ENCODE measurements around the gene RPL26. TPM values are rescaled to one million over a fixed set of nuclear protein-coding genes. Genes with fewer than 3 reads are reported as not detected.
"Not testable (repeated sequence)": the region's sequence is repeated elsewhere in the genome, so short reads cannot be mapped to it uniquely, and the experiment has no call there.

Gene RPL26
- total and polyA plus RNA-seq, 2 donors (not counting 1 experiment from before 2014, with no cell fraction given), result 2,663 to 4,116 TPM

DNA sequence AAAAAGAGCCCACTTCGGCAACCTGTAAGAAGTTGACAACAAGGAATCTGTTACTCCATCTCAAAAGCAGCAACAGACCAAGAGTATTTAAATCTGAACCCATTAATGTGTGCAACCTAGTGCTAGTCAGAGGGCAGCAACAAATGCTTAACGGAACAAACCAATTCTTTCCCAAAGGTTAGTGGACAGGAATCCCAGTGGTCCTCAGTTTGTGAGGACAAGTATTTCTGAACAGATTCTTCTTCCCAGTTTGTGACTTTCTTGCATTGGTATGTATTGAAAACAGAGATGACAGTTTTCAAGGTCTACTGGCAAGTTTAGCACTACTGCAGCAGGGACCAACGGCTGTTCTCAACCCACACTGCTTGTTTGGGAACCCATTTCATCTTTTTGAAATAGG, 2.9 kb downstream of the RPL26 start:
- peaks cover 39% of the 10 kb centered on the region for H3K79me2 ChIP-seq (ENCODE audit: control insufficient read depth, insufficient read depth, low read length)
- no peak overlapping the region for H3K27ac ChIP-seq (ENCODE audit: insufficient read depth, low read length)
- TF ChIP-seq, protein P1, sequence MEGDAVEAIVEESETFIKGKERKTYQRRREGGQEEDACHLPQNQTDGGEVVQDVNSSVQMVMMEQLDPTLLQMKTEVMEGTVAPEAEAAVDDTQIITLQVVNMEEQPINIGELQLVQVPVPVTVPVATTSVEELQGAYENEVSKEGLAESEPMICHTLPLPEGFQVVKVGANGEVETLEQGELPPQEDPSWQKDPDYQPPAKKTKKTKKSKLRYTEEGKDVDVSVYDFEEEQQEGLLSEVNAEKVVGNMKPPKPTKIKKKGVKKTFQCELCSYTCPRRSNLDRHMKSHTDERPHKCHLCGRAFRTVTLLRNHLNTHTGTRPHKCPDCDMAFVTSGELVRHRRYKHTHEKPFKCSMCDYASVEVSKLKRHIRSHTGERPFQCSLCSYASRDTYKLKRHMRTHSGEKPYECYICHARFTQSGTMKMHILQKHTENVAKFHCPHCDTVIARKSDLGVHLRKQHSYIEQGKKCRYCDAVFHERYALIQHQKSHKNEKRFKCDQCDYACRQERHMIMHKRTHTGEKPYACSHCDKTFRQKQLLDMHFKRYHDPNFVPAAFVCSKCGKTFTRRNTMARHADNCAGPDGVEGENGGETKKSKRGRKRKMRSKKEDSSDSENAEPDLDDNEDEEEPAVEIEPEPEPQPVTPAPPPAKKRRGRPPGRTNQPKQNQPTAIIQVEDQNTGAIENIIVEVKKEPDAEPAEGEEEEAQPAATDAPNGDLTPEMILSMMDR (conservative IDR thresholded peaks at IDR 0.05 in 1 of 2, IDR thresholded peaks at IDR 0.05 in 1 of 2; ENCODE audit: low read depth in 1 of 2, low read length in 2 of 2), result no peak
- TF ChIP-seq EZH2 (IDR thresholded peaks at IDR 0.05; ENCODE audit: low read length, missing control alignments), result no peak
- H3K27me3 ChIP-seq (ENCODE audit: control insufficient read depth, insufficient read depth, low read length), result no peaks in the 10 kb centered on the region
- no peaks in the 10 kb centered on the region for H4K20me1 ChIP-seq (ENCODE audit: control insufficient read depth, extremely low read depth, insufficient read depth, low read length)
- H3K9me3 ChIP-seq (ENCODE audit: control insufficient read depth, insufficient read depth, low read depth, low read length), result no peaks in the 10 kb centered on the region
- peak overlapping the region in 2 of 4 experiments; percentile 90 to 99 for H3K4me3 ChIP-seq (replicated peaks in 1 of 4; ENCODE audit: control extremely low read depth in 1 of 4, insufficient read depth in 1 of 4, low read depth in 3 of 4, low read length in 4 of 4)
- H3K9ac ChIP-seq (ENCODE audit: insufficient read depth, low read length), result no peak overlapping the region
- H3K4me2 ChIP-seq (ENCODE audit: extremely low read depth, insufficient read depth, low read length), result no peak overlapping the region
- H2AFZ ChIP-seq (ENCODE audit: low read length), result no peak overlapping the region
- H3K4me1 ChIP-seq (ENCODE audit: control insufficient read depth, extremely low read depth, insufficient read depth, low read length), result peaks cover 9% of the 10 kb centered on the region
- H3K36me3 ChIP-seq (ENCODE audit: control insufficient read depth, insufficient read depth, low read length), result peaks cover 9% of the 10 kb centered on the region
- DNase-seq (ENCODE audit: low read depth in 2 of 2), result no peak

DNA sequence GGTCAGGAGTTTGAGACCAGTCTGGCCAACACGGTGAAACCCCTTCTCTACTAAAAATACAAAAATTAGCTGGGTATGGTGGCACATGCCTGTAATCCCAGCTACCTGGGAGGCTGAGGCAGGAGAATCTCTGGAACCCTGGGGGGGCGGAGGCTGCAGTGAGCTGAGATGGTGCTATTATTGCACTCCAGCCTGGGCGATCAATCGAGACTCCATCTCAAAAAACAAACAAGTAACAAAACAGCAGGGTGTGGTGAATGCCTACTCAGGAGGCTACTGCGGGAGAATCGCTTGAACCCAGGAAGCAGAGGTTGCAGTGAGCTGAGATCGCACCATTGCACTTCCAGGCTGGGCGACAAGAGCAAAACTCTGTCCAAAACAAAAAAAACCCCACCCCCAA, 4.9 kb downstream of the RPL26 start:
- DNase-seq (ENCODE audit: low read depth in 2 of 2); H3K4me3 ChIP-seq (replicated peaks in 1 of 4; ENCODE audit: control extremely low read depth in 1 of 4, insufficient read depth in 1 of 4, low read depth in 3 of 4, low read length in 4 of 4); H3K27ac ChIP-seq (ENCODE audit: insufficient read depth, low read length); H3K36me3 ChIP-seq (ENCODE audit: control insufficient read depth, insufficient read depth, low read length); H3K27me3 ChIP-seq (ENCODE audit: control insufficient read depth, insufficient read depth, low read length); H2AFZ ChIP-seq (ENCODE audit: low read length); H3K9me3 ChIP-seq (ENCODE audit: control insufficient read depth, insufficient read depth, low read depth, low read length); H3K4me2 ChIP-seq (ENCODE audit: extremely low read depth, insufficient read depth, low read length); H4K20me1 ChIP-seq (ENCODE audit: control insufficient read depth, extremely low read depth, insufficient read depth, low read length); H3K9ac ChIP-seq (ENCODE audit: insufficient read depth, low read length); H3K4me1 ChIP-seq (ENCODE audit: control insufficient read depth, extremely low read depth, insufficient read depth, low read length): not testable (repeated sequence)
- H3K79me2 ChIP-seq (ENCODE audit: control insufficient read depth, insufficient read depth, low read length), result peaks cover 39% of the 10 kb centered on the region

DNA sequence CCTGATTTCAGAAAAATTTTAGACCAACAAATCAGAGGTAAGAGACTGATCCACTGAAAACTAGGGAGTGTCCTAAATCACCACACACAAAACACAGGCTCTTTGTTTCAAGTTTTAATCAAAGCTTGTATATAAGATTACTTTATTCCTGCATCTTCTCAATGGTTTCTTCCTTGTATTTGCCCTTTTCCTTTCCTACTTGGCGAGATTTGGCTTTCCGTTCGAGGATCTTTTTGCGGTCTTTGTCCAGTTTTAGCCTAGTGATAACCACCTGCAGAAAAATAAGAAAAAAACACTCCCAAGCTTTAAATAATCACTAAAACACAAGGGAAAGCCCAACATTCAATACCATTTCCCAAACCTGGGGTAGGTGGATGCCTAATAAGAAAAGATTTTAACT, 5.6 kb downstream of the RPL26 start:
- Histone ChIP-seq H3K27ac (ENCODE audit: insufficient read depth, low read length) (no peak overlapping the region), H3K9me3 (ENCODE audit: control insufficient read depth, insufficient read depth, low read depth, low read length) (no peaks in the 10 kb centered on the region), H3K79me2 (ENCODE audit: control insufficient read depth, insufficient read depth, low read length) (peaks cover 36% of the 10 kb centered on the region), H3K9ac (ENCODE audit: insufficient read depth, low read length) (no peak overlapping the region), H4K20me1 (ENCODE audit: control insufficient read depth, extremely low read depth, insufficient read depth, low read length) (no peaks in the 10 kb centered on the region), H3K27me3 (ENCODE audit: control insufficient read depth, insufficient read depth, low read length) (no peaks in the 10 kb centered on the region), H2AFZ (ENCODE audit: low read length) (no peak overlapping the region), H3K36me3 (ENCODE audit: control insufficient read depth, insufficient read depth, low read length) (peaks cover 9% of the 10 kb centered on the region), H3K4me1 (ENCODE audit: control insufficient read depth, extremely low read depth, insufficient read depth, low read length) (peaks cover 4% of the 10 kb centered on the region), H3K4me3 (replicated peaks in 1 of 4; ENCODE audit: control extremely low read depth in 1 of 4, insufficient read depth in 1 of 4, low read depth in 3 of 4, low read length in 4 of 4) (no peak overlapping the region), H3K4me2 (ENCODE audit: extremely low read depth, insufficient read depth, low read length) (no peak overlapping the region)
- TF ChIP-seq EZH2 (IDR thresholded peaks at IDR 0.05; ENCODE audit: low read length, missing control alignments), result no peak
- TF ChIP-seq, protein P1 (conservative IDR thresholded peaks at IDR 0.05 in 1 of 2, IDR thresholded peaks at IDR 0.05 in 1 of 2; ENCODE audit: low read depth in 1 of 2, low read length in 2 of 2), result no peak
- no peak for DNase-seq (ENCODE audit: low read depth in 2 of 2)
